Central memory CD4-positive, alpha-beta T cell (primary cell): Measurements from ENCODE around the gene HSD17B1.
"Not testable (repeated sequence)": the region's sequence is repeated elsewhere in the genome, so short reads cannot be mapped to it uniquely, and the experiment has no call there.

Experiments used
- DNase-seq: peaks from one replicate; pipeline ENCODE4 v3.0.0; 2022

HSD17B1 gene

DNA sequence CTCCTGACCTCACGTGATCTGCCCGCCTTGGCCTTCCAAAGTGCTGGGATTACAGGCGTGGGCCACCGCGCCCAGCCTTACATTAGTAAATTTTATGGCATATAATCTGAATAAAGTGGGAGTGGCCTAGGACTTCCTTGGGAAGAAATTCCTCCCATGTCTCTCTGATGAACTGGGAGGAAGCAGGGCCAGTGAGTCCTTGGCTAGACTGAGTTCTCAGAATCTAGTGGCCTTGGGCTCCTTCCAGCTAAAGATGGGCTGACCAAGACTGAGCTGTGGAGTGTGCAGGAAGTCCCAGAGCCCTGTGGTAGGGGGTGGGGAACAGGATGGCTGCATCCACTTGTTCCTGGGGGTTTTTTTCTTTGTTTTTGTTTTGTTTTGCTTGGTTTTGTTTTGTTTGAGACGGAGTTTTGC, 26.7 kb upstream of the HSD17B1 start:
- no peak for DNase-seq

DNA sequence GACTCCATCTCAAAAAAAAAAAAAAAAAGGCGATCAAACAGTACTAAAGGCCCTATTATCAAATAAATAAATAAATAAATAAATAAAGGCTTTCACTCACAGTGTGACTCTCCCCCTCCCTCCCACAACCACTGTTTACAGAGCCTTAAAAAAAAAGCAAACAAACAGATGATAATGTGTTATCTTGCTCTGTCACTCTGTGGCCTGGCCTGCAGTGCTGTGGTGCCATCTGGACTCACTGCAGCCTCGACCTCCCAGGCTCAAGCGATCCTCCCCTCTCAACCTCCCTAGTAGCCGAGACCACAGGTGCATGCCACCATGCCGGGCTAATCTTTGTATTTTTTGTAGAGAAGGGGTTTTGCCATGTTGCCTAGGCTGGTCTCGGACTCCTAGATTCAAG, 24.8 kb upstream of the HSD17B1 start:
- no peak for DNase-seq

DNA sequence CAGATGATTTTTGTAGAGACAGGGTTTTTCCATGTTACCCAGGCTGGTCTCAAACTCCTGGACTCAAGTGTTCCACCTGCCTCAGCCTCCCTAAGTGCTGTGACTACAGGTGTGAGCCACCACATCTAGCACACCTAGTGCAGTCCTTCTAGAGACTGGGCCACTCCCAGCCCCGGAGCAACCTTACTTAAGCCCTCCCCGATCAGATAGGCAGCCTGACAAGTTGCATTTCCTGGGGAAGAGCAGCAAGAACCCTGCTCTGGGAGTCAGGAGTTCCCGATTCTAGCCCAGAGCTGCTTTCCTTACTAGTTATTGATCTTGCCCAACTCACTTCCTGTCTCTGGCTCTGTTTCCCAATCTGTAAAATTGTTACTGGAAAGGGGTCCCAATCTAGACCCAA, 23.7 kb upstream of the HSD17B1 start:
- DNase-seq, result no peak

DNA sequence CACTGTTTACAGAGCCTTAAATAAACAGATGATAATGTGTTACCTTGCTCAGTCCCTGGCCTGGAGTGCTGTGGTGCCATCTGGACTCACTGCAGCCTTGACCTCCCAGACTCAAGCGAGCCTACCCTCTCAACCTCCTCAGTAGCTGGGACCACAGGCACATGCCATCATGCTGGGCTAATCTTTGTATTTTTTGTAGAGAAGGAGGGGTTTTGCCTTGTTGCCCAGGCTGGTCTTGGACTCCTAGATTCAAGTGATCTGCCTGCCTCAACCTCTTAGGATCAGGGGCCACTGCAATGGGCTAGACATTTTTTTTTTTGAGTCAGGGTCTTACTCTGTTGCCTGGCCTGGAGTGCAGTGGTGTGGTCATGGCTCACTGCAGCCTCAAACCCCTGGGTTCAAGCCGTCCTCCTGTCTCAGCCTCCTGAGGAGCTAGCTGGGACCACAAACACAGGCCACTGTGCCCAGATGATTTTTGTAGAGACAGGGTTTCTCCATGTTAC, 21.7 kb upstream of the HSD17B1 start:
- no peak for DNase-seq

DNA sequence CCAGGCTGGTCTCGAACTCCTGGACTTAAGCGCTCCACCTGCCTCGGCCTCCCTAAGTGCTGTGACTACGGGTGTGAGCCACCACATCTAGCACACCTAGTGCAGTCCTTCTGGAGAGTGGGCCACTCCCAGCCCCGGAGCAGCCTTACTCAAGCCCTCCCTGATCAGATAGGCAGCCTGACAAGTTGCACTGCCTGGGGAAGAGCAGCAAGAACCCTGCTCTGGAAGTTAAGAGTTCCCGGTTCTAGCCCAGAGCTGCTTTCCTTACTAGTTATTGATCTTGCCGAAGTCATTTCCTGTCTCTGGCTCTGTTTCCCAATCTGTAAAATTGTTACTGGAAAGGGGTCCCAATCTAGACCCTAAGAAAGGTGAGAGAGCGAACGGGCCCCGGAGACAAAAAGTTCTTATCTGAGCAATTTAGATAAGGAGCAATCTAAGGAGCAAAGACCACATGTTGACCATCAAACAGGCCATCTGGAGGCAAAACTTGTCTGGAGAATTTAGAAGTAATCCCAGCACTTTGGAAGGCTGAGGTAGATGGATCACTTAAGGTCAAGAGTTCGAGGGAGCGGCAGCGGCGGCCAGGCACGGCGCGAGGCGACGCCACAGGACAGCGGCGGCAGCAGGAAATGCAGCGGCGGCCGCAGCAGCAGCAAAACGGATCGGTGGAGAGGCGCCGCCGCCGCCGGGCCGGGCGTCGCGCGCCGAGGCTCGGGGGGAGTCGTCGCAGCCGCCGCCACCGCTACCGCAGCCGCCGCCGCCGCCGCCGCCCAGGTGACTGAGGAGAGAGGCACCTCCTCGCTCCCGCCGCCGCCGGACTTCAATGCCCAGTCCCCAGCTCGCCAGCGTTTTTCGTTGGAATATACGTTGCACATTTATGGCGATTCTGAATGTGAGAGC, 21.0 kb upstream of the HSD17B1 start:
- DNase-seq, result peak; percentile 47

DNA sequence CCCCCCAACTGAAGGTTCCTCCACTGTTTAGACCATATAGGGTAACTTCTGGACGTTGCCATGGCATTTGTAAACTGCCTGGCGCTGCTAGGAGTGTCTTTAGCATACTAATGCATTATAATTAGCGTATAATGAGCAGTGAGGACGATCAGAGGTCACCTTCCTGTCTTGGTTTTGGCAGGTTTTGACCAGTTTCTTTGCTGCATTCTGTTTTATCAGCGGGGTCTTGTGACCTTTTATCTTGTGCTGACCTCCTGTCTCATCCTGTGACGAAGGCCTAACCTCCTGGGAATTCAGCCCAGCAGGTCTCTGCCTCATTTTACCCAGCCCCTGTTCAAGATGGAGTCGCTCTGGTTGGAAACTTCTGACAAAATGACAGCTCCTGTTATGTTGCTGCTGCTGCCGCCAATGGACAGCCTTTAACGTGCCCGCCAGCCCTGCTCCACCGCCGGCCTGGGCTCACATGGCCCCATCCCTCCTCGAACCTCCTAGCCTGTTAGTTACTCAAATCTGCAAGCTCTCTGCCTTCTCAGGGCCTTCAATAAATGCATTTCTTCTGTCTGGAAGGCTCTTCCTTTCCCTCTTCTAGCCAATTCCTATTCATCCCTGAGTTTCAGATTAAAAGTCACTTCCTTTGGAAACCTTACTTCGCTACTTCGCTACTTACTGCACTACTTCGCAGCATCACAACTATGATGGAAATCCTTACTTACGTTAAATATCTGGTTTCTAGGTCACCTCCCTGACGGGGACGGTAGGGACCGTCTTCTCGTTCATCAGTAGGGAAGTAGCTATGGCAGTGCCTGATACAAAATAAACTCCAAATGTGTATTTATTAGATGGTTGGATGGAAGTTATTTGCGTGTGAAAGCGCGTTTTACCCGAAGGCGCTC, 17.3 kb upstream of the HSD17B1 start:
- no peak for DNase-seq

DNA sequence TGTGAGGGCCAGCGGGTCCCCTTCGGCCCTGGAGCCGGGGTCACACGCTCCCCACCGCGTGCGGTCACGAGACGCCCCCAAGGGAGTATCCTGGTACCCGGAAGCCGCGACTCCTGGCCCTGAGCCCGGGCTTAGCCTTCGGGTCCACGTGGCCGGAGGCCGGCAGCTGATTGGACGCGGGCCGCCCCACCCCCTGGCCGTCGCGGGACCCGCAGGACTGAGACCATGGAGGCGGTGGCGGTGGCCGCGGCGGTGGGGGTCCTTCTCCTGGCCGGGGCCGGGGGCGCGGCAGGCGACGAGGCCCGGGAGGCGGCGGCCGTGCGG, 16.7 kb upstream of the HSD17B1 start, which contains the start of gene NAGLU:
Gene NAGLU, plus strand, starts transcription at position 194 of the 324 bp plus-strand sequence. Its CDS starts 32 bp downstream, at position 226.
- peak; percentile 69 for DNase-seq

DNA sequence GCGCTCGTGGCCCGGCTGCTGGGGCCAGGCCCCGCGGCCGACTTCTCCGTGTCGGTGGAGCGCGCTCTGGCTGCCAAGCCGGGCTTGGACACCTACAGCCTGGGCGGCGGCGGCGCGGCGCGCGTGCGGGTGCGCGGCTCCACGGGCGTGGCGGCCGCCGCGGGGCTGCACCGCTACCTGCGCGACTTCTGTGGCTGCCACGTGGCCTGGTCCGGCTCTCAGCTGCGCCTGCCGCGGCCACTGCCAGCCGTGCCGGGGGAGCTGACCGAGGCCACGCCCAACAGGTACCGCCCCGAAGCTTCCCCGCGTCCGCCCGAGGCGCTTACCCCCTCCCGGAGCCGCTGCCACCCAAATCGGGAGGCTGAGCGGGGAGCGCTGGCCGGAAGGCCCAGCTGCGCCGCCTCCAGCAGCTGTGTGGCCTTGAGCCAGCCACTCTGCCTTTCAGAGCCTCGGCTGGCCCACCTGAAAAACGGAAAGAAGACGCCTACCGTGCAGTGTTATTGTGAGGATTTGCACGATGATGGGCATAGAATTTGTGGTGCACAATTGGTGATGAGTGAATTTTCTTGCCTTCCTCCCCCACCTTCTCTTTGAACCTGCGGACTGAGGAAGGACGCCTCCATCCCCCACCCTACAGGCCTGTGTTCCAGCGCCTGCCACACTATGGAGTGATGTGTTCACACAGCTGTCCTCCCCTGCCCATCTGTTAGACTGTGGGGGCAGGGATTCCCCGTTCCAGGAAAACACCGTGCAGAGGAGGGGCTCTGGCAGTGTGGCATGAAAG, 16.2 kb upstream of the HSD17B1 start:
- peak; percentile 51 for DNase-seq

DNA sequence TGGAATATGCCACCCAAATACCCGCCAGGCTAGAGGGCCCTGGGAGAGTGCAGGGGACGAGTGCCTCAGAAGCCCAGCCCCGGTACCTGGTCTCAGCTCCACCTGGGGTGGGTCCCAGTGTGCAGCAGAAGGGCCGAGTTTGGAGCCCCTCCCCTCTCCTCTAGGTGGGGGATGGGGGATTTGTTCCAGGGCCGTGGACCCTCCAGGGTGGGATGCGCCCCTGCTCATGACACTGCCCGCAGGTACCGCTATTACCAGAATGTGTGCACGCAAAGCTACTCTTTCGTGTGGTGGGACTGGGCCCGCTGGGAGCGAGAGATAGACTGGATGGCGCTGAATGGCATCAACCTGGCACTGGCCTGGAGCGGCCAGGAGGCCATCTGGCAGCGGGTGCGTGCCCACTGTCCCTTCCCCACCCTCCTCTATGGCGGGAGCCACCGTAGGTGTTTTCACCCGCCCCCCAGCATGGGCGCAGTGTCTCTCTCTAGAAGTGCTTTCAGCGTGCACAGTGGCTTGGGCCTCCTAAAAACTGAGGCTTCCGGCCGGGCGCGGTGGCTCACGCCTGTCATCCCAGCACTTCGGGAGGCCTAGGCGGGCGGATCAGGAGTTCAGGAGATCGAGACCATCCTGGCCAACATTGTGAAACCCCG, 15.4 kb upstream of the HSD17B1 start:
- no peak for DNase-seq

DNA sequence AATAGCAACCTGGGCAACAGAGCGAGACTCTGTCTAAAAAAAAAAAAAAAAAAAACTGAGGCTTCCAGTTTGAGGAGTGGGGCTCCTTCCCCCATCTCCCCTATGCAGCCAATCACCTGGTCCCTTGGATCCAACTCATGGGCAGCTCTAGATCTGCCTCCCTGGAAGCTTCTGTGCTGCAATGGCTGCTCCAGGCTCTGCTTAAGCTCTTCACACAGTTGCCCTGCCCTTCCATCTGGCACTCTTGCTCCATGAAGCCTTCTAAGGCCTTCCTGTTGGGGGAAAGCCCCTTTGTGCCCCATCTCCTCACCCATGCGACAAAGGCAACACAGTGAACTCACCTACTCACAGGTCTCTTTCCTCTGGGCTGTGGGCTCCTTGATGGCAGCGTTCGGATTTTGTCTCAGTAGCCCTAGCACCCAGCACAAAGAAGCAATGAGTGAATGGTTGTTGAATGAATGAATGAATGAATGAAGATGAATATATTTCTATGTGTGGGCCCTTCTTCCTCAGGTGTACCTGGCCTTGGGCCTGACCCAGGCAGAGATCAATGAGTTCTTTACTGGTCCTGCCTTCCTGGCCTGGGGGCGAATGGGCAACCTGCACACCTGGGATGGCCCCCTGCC, 14.8 kb upstream of the HSD17B1 start:
- DNase-seq, result no peak

DNA sequence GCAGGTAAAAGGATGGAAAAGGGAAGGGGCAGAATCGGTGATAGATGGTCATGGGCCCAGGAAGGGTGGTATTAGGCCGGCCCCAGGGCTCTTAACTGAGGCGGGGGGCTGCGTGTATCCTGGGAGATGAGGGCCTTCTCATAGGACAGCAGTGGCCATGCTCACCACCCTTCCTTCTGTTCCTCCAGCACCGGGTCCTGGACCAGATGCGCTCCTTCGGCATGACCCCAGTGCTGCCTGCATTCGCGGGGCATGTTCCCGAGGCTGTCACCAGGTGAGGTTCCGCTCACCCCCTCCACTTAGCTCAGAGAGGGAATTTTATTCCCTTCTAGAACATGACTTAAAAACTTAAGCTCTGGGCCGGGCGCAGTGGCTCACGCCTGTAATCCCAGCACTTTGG, 14.2 kb upstream of the HSD17B1 start:
- DNase-seq, result no peak

DNA sequence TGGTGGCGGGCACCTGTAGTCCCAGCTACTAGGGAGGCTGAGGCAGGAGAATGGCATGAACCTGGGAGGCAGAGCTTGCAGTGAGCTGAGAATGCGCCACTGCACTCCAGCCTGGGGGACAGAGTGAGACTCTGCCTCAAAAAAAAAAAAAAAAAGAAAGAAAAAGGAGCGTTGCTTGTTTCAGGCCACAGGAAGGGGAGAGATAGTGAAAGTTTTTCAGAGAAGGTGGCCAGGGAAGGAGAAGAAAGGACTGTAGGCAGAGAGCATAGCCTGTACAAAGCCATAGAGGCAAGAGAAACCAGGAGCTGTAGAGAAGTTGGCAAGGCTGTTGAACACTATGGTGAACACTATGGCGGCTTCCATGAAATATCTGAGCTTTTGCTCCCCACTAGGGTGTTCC, 12.2 kb upstream of the HSD17B1 start:
- DNase-seq, result not testable (repeated sequence)

DNA sequence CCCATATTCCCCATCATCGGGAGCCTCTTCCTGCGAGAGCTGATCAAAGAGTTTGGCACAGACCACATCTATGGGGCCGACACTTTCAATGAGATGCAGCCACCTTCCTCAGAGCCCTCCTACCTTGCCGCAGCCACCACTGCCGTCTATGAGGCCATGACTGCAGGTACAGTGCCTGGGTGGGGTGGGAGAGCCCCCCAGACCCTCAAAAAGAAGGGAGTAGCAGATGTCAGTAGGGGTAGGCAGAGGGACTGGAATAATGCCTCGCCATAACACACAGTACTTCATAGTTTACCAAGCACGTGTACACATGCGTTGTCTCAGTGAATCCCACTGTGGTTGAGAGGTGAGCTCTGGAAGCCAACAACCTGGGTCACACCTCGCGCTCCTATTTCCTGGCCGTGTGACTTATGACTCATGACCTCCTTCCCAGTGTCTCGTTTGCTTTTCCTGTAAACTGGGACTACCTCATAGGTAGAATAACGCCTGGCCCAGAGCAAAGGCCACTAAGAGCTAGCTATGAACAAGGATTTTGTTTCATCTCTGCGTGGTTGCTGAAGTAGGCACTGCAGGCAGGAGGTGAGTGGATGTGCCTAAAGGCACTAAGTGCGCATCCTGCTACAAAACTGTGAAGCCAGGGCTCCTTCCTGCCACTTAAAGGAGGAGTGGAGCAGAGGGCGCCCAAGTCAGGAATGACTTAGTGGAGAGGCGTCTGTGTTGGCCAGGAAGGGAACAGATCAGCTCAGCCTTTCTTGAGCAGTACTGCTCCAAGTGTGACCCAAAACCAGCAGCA, 11.5 kb upstream of the HSD17B1 start:
- DNase-seq, result no peak

DNA sequence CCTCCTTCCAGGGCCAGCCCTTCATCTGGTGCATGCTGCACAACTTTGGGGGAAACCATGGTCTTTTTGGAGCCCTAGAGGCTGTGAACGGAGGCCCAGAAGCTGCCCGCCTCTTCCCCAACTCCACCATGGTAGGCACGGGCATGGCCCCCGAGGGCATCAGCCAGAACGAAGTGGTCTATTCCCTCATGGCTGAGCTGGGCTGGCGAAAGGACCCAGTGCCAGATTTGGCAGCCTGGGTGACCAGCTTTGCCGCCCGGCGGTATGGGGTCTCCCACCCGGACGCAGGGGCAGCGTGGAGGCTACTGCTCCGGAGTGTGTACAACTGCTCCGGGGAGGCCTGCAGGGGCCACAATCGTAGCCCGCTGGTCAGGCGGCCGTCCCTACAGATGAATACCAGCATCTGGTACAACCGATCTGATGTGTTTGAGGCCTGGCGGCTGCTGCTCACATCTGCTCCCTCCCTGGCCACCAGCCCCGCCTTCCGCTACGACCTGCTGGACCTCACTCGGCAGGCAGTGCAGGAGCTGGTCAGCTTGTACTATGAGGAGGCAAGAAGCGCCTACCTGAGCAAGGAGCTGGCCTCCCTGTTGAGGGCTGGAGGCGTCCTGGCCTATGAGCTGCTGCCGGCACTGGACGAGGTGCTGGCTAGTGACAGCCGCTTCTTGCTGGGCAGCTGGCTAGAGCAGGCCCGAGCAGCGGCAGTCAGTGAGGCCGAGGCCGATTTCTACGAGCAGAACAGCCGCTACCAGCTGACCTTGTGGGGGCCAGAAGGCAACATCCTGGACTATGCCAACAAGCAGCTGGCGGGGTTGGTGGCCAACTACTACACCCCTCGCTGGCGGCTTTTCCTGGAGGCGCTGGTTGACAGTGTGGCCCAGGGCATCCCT, 9.3 kb upstream of the HSD17B1 start:
- no peak for DNase-seq

DNA sequence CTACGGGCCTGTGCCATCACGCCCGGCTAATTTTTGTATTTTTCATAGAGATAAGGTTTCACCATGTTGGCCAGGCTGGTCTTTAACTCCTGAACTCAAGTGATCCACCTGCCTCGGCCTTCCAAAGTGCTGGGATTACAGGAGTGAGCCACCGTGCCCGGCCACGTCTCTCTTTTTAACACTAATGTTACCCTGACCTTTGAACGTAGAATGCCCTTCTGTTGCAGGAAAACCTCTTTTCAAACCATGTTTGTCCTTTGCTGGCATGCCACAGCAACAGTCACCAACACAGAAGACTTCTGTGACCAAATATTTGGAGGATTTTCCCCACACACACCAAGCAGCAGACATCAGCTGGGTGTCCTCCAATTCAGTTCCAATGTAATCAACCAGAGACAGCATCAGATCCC, 7.8 kb upstream of the HSD17B1 start:
- no peak for DNase-seq

DNA sequence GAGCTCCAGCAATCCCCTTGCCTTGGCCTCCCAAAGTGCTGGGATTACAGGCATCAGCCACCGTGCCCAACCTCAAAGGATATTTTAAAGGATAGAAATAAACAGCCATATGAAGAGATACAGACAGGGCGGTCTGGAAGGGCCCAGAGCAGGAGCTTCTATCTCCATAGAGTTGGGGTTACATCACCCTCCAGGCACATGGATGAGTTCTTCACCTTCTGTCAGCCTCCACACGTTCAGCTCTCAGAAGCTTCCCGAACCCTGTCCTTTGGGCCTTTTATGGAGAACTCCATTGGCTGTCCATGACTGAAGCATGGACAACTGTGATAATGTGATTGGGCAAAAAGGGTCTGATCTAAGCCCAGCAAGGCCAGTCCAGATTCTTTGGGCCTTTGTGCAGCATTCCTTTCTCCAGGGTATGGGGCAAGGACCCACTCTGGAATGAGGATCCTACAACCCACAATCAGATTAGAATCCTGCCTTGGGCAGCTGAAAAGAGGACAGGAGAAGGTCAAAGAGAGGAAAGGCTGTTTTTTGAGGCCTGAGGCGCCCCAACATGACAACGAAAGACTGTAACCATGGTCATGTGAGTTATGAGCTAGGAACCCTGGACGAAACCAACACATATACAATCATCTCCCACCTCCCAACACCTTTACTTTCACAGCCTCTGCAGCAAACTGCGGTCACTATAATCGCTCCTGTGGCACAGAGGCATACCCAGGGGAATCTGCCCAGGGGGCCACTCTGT, 6.8 kb upstream of the HSD17B1 start:
- DNase-seq, result not testable (repeated sequence)

DNA sequence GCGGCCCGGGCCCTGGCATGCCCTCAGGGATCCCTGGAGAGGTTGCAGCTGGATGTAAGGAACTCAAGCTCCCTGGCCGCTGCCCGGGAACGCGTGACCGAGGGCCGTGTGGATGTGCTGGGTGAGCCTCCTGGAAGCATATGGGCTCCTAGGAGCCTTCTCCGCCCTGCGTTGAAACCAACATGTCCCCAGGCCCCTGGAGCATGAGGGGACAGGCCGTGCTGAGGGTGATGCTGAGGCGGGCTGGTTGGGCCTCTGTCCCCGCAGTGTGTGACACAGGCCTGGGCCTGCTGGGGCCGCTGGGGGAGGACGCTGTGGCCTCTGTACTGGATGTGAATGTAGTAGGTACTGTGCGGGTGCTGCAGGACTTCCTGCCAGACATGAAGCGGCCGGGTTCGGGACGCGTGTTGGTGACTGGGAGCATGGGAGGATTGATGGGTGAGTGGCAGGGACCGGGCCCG, 5.7 kb upstream of the HSD17B1 start:
- DNase-seq, result no peak

DNA sequence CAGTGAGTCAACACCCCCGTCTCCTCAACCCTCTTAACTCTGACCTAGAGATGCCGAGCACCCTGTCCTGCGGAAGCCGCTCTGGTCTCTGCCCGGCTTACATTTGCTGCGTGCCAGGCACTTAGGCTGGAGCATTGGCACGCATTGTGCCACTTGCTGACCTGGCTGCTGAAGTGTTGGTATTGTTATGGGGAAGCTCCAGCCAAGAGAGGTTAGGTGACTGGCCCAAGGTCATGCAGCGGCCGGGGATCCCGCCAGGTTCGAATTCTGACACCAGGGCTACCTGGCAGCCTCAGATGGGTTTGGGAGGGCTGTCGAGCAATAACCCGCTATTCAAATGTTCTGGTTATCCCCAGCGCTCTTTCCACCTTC, 5.0 kb upstream of the HSD17B1 start:
- no peak for DNase-seq
